GM12872 (cell line): ENCODE results near the gene ARHGEF37.

ENCODE experiments used
- CTCF ChIP-seq: IDR thresholded peaks from 3 replicates; pipeline ENCODE4 v1.5.1; 2011; ENCODE audit warnings: low read depth, mild to moderate bottlenecking, low read length, moderate library complexity; ENCODE audit not compliant: insufficient read depth

ARHGEF37 gene

GRCh38 chr5:149597618-149598017 is 16.3 kb downstream of the ARHGEF37 start:
- no peak for TF ChIP-seq CTCF

GRCh38 chr5:149598966-149599365 is 17.7 kb downstream of the ARHGEF37 start:
- TF ChIP-seq CTCF = 0 out of 3 replicates have a peak, but pooled peaks have one; percentile 6

- no peak for TF ChIP-seq CTCF
Measured at GRCh38 chr5:149599375-149599774, 18.1 kb downstream of the ARHGEF37 start.

GRCh38 chr5:149600932-149601331 is 19.6 kb downstream of the ARHGEF37 start:
- TF ChIP-seq CTCF = no peak

- no peak for TF ChIP-seq CTCF
Measured at GRCh38 chr5:149603210-149603609, 21.9 kb downstream of the ARHGEF37 start.

GRCh38 chr5:149603920-149604319 is 22.6 kb downstream of the ARHGEF37 start:
- no peak for TF ChIP-seq CTCF

GRCh38 chr5:149604321-149604720 is 23.0 kb downstream of the ARHGEF37 start:
- TF ChIP-seq CTCF = no peak
